ENCODE results near the gene APBB1IP.
"Not testable (repeated sequence)": the region's sequence is repeated elsewhere in the genome, so short reads cannot be mapped to it uniquely, and the experiment has no call there.

APBB1IP gene

GRCh38 chr10:26445411-26446031, 7.4 kb downstream of the APBB1IP start:
- DNase-seq = no peak

DNA sequence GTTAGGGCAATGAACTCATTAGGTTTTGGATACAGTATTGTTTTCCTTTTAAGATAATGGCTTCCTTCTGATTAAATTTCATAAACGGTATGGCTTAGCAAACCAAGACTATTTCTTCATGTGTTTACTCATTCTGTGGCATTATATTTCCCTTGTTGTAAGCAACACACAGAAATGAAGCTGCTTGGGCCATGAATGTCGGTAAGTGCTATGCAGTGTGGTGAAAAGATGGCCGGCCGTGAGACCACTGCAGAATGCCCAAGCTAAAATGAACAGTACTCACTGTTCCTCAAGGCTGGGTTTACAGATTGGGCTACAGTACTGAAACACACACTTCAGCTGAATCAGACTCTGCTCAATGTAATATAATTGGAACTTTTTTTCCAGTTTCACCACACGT, 8.1 kb downstream of the APBB1IP start:
- no peak for DNase-seq

GRCh38 chr10:26448292-26448691, 10.2 kb downstream of the APBB1IP start:
- DNase-seq = no peak

DNA sequence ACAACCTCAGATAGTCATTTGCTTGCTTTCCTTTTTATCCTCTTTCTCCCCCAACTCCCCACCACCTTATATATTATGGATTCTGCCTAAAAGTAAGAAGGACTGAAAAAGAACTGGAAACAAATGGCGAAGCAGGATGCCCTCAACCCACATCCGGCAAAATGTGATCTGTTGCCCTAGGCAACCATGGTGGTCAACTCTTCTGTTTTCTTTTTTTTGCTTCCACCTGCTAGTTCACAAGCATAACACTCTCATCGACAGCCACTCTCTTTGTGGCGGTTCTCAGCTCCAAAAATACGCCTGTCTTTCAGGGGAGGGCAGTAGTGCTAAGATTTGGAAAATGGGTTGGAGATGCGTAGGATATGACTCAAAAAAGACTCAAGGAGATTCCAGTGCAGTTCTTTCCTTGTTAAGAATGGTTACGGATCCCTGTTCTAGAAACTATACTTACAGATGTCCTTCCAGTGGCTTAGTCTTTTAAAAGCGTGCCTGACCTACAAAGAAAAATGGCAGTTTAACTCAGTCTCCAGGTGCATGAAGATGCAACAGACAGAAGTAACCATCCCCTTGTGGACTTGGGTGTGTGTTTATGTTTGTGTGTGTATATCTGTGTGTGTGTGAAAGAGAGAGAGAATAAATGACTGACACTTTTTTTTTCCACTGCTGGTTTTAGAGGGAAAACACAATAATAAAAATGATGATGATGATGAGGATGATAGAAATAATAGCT, 10.7 kb downstream of the APBB1IP start:
- no peak for DNase-seq

GRCh38 chr10:26449726-26450125, 11.6 kb downstream of the APBB1IP start:
- DNase-seq = no peak

- DNase-seq = no peak
Observed at GRCh38 chr10:26451903-26452302, 13.8 kb downstream of the APBB1IP start.

GRCh38 chr10:26453850-26454249, 15.7 kb downstream of the APBB1IP start:
- no peak for DNase-seq

DNA sequence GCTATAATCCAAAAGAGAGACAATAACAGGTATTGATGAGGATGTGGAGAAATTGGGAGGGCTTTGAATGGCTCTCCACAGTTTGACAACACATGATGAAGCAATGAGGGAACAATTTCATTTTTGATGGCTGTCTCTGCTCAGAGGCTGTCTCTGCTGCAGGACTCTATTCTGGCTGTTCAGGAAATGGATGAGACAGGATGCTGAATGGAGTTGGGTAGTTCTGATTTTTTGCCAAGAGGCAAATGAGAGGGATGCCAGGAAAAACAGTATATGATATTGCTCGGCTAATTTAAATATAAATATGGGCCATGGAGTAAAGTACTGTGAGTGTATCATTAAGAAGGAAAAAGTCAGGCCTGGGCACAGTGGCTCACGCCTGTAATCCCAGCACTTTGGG, 16.8 kb downstream of the APBB1IP start:
- DNase-seq = no peak

DNA sequence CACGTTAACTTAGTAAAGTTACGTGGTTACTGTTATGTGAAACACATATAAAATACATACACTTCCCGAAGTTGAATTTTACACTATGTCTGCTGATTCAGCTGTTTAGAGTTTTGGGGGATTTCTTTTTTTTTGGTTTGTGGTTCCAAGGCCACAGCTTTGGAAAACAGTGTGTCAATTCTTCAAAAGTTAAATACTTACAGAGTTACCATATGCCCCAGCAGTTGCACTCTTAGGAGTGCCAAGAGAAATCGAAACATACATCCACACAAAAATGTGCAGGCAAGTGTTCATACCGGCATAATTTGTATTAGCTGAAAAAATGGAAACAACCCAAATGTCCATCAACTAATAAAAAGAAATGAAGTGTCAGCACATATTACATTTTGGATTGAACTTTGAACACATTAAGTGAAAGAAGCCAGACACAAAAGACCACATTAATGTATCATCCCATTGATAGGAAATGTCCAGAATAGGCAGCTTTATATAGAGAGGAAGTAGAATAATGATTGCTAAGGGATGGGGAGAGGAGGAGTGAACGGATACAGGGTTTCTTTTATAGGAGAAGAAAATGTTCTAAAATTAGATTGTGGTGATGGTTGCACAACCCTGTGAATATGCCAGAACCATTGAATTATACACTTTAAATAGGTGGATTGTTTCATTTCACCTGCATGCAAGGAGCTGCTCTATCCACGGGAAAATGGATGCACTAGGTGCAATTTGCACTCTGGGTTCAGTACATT, 17.6 kb downstream of the APBB1IP start:
- no peak for DNase-seq

GRCh38 chr10:26457088-26457487, 18.9 kb downstream of the APBB1IP start:
- DNase-seq = no peak

- no peak for DNase-seq
Observed at GRCh38 chr10:26460736-26461135, 22.6 kb downstream of the APBB1IP start.

- no peak for DNase-seq
Observed at GRCh38 chr10:26463986-26464385, 25.8 kb downstream of the APBB1IP start.

DNA sequence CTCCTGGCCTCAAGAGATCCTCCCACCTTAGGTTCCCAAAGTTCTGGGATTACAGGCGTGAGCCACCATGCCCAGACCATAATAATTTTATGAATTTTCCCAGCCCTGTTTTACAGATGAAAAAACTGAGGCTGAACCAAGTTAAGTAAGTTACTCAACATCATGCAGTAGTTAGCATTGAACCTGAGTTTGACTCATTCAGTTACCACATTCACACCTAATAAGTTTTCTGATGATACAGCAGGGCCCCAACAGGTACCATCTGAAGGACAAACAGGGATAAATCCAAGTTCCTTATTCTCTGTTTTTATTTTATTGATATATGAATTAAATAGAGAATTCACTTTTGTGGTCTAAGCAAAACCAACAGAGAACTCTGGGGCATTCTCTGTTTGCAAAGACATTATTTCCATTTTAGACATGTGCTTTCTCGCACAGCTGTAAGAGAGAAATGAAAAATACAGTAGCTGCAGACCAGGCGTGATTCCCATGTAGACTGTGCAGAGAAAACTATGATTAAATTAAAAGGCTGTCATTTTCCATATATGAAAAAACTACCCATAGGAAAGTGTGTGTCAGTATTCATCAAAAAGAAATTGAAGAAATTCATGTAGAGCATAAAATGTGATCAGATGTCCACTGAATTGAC, 26.6 kb downstream of the APBB1IP start:
- no peak for DNase-seq

- not testable (repeated sequence) for DNase-seq
Observed at GRCh38 chr10:26466531-26466930, 28.4 kb downstream of the APBB1IP start.

GRCh38 chr10:26467639-26468038, 29.5 kb downstream of the APBB1IP start:
- no peak for DNase-seq

GRCh38 chr10:26468291-26468690, 30.1 kb downstream of the APBB1IP start:
- DNase-seq = no peak

GRCh38 chr10:26468700-26469099, 30.6 kb downstream of the APBB1IP start:
- DNase-seq = no peak

- no peak for DNase-seq
Observed at GRCh38 chr10:26472492-26472778, 34.3 kb downstream of the APBB1IP start.

DNA sequence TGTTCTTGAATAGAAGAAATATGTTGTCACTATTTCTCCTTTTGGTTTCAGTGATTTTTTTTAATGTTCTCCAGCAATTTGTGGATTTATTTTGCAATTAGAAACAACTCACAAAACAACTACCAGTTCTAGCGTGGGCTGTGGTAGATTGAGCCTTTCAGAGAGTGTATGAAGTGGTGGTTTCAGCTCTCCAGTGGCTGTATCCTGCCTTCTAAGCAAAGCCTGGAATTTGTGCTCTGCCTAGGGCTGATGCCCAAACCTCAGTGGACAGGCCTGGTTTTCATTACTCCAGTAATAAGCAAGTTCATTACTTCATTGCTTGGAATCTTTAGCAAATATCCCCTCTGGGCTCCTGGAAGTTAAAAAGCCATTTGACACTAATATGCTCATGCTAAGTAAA, 35.9 kb downstream of the APBB1IP start:
- DNase-seq = no peak

- not testable (repeated sequence) for DNase-seq
Observed at GRCh38 chr10:26474845-26475244, 36.7 kb downstream of the APBB1IP start.

DNA sequence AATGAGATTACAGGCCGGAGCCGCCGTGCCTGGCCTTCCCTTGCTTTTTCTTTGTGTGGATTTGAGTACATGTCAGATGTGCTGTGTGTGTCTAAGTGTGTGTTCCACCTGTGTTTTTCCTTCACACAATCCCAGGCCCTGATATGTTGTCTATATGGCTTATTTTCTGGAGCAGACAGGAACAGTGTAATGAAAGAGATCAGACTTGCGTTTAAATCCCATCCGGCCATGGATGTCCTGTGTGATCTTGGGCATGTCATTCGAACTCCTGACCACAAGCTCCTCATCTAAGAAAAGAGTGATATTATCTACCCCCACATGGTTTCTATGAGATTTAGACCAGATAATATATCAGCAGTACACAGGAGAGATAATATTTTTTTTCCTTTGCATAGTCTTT, 37.2 kb downstream of the APBB1IP start:
- no peak for DNase-seq

DNA sequence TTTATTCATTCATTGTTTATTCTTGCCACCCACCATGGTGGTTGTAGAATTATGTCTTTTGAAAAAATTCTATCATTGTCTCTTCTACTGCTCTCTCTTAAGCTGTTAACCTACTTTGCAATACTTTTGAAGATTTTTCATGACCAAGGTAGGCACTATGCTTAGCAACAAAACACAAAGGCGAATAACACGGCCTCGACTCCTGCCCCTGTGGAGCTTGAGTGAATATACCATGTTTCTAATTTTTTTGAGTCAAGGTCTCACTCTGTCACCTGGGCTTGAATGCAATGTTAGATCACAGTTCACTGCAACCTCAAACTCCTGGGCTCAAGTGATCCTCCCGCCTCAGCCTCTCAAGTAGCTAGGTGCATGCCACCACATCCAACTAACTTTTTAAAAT, 39.4 kb downstream of the APBB1IP start:
- DNase-seq = no peak

- DNase-seq = no peak
Observed at GRCh38 chr10:26478061-26478460, 39.9 kb downstream of the APBB1IP start.
